Activated CD4-positive, alpha-beta T cell treated with anti-CD3 and anti-CD28 coated beads, Interleukin-2, amount 50 U/mL, for 1 hour (primary cell): ENCODE data around the gene DPM2.

Experiments used
- DNase-seq: peaks from one replicate; pipeline ENCODE4 v3.0.0-alpha.2; 2020

DPM2 gene

DNA sequence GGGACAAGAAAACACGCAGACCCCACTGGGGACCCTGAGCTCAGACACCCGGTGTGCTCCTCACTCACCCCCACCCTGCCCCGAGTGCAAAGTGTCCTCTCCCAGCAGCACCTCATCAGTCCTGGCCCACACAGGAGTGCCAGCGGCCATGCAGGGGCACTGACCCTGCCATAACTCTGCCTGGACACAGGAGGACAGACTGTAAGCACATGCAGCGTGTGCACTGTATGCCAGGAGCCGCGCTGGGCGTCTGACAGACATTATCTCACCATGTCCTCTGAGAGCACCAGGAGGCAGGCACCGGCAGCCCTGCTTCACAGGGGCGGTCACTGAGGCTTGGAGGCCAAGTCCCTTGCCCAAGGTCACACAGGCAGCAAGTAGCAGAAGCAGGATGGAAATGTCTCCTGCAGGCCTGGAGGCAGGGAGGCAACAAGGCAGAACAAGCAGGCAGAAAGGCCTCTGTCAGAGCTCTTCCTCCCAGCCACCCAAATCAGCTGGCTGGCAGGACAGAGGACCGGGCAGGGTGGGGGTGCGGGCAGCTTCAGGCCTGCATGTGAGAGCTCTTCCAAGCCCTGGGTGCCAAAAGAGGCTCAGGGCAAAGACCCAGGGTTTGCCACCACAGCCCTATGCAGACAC is 34.7 kb upstream of the DPM2 start:
- no peak for DNase-seq

DNA sequence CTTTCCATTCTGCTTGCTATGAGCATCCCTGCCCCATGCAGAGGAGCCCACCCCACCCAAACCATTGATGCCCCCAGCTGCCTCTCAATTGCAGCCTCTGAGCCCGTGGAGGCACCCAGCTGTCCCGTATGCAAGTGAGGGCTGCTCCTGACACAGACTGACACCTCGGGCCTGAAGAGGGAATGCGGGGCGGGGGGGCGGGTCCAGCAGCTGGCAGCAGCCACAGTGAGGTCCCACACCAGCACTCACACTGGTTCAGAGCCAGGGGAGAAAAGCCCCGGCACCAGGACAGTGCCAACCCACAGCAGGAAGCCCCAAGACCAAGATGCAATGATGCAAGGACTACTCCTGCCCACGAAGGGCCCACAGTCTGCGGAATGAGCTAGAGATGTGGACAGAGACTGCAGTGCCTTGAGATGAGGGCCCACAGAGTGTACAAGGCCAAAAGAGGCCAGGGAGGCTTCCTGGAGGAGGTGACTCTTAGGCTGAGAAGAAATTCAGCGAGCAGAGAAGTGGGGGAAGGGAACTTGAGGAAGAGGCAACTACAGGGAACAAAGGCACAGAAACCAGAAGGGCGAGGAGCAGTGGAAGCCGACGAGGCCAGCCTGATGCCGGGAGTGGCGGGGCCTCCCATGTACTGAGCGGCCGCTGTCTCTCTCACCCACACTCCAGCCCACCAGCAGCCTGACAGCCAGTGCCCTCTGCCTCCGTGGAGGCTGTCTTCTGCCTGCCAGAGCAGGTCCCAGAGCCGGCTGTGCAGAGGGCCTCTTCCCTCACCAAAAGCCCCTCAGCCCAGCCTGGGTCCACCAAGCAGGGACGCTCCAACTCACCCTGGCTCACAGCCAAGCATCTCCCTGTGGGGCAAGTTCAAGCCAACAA is 33.9 kb upstream of the DPM2 start:
- DNase-seq: no peak

DNA sequence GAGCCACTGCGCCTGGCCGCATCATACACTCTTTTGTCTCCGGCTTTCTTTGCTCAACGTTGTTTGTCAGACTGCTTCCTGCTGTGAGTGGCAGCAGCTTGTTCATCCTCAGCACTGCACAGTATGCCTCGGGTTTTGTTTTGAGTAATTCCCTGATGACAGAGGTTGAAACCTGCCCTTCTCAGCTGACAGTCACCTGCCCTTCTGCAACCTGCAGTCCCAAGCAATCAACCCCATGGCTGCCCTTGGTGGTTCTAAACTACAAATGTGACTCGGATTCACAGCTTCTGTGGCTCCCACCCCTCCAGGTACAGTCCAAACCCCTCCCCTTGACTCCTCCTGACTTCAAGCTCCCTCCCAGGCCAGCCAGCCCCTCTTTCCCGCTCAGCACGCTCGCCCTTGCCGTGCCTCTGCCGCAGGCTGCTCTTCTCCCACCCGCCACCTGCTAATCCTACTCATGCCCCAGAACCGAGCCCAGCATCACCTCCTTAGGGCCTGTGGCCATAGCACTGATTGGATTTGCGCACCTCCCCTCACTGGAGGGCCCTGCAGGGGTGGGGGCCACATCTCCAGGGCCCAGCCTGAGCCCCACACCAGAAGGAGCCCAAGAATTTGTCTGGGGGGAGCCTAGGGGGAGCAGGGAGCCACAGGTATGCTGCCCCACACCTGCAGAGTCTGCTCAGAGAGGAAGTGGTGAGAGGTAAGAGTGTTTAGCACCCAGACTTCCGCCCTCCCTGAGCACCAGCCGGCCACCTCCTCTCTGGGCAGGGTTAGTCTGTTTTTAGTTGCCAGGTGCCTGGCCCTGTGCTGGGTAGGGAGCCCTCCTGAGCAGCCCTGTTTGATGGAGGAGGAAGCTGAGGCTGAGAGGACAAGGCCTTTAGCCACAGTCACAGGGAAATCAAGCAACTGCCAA is 33.0 kb upstream of the DPM2 start:
- DNase-seq: peak; percentile 58

DNA sequence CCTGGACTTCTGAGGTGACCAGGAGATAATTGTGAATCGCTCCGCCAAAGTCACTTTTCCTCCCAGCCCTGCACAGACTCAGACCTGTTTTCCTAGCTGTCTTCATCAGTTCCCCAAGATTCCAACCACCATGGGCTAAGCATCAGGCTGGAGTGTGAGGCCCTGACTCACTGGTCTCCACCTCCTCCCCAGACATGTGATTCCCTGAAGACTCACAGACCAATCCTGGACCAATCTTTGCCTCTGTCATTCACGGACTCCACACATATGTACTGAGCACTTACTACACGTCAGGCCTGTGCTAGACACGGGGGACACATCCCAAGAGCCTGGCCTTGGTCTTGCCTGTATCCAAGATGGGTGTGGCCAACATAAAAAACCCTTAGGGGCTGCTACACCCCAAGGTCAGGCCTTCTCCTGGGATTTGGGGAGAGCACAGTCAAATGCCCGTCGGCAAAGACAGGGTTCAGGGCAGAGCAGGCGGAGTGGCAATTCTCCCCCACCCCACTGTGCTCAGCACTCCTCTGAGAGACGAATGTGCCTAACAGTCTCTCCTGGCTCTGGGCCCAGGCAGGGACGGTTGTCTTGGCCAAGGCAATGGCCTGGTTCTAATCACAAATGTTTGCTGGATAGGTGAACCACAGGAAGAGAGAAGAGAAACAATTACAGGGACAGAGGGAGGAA is 31.2 kb upstream of the DPM2 start:
- DNase-seq: no peak

GRCh38 chr9:127968042-127968441 is 30.4 kb upstream of the DPM2 start:
- DNase-seq: no peak

DNA sequence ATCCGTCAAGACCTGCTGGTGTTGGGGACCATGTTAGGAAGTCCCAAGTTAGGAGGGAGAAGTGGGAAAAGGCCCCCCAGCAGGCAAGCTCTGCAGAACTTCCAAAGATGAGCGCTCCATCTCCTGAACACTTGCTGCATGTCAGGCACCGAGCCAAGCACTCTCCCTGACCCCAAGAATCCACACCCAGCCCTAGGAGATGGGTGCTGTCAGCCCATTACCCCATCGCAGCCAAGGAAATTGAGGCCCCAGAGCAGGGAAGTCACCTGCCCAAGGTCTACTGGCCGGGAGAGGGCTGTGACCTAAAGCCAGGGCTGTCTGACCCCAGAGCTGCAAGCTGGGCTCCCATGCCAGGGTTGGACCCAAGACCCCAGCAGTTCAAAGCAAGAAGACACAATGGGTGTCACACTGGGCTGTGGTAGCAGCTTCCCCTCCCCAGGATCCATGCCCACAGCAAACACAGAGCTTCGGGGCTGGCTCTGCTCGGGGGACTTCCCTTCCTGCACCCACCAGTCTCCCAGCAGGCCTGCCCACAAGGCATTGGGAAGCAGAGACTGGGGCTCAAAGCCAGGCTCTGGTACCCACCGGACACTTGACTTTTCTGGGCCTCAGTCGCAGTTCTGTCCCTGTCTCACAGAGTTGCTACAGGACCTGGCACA is 29.6 kb upstream of the DPM2 start:
- no peak for DNase-seq

GRCh38 chr9:127966416-127967150 is 28.9 kb upstream of the DPM2 start:
- no peak for DNase-seq

- no peak for DNase-seq
These were observed 28.3 kb upstream of the DPM2 start for GRCh38 chr9:127965953-127966352.

- no peak for DNase-seq
These were observed 25.9 kb upstream of the DPM2 start for GRCh38 chr9:127963359-127964064.

- DNase-seq: no peak
These were observed 25.3 kb upstream of the DPM2 start for GRCh38 chr9:127963041-127963358.

DNA sequence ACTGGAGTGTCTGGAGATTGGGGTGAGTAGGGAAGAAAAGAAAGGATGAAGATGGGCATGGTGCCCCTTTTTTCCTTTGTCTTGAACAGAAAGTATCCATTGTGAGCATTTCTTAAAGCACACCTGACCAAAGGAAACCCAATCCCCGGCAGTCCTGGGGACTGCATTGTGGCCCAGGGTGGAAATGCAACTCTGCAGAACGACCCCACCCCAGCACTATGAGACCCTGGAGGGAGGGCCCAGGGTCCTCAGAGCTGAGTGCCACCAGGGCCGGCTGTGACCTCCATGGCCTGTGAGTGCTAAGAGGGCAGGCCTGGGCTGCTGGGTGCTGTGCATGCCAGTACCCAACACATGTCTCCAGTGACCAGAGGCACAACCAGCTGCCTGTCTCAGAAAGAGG is 24.6 kb upstream of the DPM2 start:
- no peak for DNase-seq

GRCh38 chr9:127961613-127962155 is 24.0 kb upstream of the DPM2 start:
- DNase-seq: no peak

- DNase-seq: no peak
These were observed 23.5 kb upstream of the DPM2 start for GRCh38 chr9:127961155-127961490.

GRCh38 chr9:127960410-127961154 is 22.9 kb upstream of the DPM2 start:
- no peak for DNase-seq

GRCh38 chr9:127959841-127960409 is 22.3 kb upstream of the DPM2 start:
- DNase-seq: no peak

DNA sequence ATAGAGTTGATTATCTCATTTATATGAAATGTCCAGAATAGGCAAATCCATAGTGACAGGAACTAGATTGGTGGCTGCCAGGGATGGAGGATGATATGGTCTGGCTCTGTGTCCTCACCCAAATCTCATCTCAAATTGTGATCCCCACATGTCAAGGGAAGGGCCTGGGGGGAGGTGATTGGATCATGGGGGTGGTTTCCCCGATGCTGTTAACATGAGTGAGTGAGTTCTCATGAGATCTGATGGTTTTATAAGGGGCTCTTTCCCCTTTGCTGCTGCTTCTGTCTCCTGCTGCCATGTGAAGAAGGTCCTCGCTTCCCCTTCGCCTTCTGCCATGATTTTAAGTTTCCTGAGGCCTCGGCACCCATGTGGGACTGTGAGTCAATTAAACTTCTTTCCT is 21.7 kb upstream of the DPM2 start:
- DNase-seq: no peak

GRCh38 chr9:127958728-127959127 is 21.1 kb upstream of the DPM2 start:
- no peak for DNase-seq

- peak; percentile 81 for DNase-seq
These were observed 17.8 kb upstream of the DPM2 start for GRCh38 chr9:127955294-127956015.

DNA sequence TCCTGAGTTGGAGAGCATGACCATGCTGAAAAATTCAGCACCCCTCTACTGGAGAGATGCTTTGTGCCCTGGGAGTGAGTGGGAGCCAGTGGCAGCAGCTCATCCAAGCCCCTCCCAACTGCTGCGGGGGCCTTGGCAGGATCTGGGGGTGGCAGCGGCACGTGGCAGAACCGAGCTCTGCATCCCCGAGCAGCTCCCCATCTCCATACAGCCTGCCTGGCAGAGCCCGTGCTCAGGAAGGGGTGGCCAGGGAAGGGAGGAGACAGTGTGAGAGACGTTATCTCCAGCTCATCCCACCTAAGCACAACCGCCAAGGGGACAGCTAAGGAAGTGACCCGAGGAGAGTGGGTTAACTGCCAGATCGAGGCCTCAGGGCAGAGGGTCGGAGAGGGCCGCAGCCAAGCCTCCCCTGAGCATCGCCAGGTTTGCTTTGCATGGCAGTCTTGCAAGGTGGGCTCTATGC is 17.2 kb upstream of the DPM2 start:
- DNase-seq: no peak
